Endometrial microvascular endothelial cells (primary cell): ENCODE data around the gene TNIK. TPM values are rescaled to one million over a fixed set of nuclear protein-coding genes. Genes with fewer than 3 reads are reported as not detected.

Source experiments
- in situ Hi-C: cut with HindIII; loops from 2 replicates; pipeline ENCODE4 v1.10.0; 2017; ENCODE audit warnings: low sequenced_read_pairs, low pct_unique_long_range_greater_than_20kb; ENCODE audit errors: inconsistent ontology term
- total RNA-seq: library from RNA; depleted of rRNA; stranded (reverse); fragments of >200 nt; gene quantifications from one replicate; pipeline ENCODE4 v1.2.3, GENCODE V29; 2015; ENCODE audit errors: inconsistent ontology term

The TNIK gene
- total RNA-seq, 1 donor from 2014 or later, result 22.9 TPM

- in situ Hi-C loops, result no loop called here
Measured at GRCh38 chr3:171046760-171047159, 413.4 kb downstream of the TNIK start.

DNA sequence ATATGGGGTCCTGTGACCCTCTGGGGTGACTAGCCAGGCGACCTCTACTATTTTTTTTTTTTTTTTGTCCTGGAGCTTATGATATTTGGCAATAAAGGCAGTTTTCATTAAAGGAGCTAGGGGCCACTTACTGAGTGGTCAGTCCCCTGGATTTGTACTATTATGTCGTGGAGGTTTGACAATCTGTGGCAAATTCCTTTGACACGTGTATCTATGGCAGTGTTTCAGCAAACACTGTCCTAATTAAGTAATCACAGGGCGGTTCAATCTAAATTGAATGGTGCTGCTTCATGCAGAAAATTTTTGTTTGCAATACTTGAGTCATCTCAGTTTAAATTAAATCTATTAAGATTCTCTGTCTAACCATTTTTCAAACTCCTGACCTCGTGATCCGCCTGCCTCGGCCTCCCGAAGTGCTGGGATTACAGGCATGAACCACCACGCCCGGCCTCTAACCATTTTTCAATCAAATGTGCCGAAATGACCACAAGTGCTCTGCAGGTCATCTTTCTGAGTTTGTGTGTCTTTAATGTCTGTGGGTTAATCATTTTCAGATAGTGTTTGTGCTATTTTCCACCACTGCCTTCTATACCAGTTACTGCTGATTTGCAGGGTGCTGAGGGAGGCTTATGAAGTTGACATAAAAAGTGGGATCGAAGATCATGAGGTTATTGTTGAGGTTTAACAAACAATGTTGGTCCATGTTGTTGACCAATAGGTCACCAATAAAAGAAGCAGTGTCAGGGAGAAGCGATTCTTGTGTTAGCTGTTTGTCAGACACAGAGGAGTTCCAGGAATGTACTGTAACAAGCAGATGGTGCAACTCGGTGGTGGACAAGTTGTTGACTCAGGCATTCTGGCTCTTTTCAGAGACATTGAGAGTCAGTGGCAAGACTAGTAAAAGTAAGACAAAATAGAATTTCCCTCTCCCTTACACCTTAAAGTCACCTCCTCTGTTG, 415.1 kb downstream of the TNIK start:
- in situ Hi-C loops, result no loop called here

DNA sequence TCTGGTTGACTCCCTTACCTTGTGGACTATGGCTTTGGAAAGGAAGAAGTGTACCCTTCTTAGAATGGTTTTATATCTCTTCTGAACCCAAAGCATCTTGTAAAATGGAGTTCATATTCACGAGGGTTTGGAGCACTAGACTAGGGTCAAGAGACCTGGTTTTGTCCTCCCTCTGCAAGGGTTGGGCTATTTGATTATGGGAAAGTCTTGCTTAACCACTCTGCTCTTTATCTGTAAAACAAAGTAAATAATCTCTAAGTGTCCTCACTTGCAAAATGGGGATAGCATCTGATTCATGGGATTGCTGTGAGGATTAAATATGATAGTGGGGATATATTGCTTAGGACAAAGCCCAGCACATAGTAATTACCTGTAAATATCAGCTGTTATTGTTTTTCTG, 415.8 kb downstream of the TNIK start:
- in situ Hi-C loops, result no loop called here

DNA sequence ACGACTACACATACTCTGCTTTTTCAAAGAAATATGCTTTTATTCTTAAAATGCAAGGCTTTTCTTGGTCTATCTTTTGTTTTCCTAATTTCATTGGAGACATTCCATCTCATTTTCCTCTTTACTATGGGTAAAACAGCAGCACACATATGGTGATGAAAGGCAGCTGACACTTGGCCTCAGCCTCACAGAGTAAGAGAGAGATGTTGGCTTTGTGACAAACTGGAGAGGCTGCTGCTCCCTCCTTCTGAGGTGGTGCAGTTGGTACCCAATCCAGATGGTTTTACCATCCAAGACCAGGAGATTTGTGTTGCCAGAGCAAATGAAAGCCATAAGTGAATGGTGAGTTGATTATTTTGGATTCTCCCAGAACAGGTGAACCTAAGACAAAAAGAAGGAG, 420.5 kb downstream of the TNIK start:
- in situ Hi-C loops, result no loop called here

- in situ Hi-C loops, result no loop called here
Measured at GRCh38 chr3:171038342-171038741, 421.9 kb downstream of the TNIK start.

GRCh38 chr3:171028779-171029232, 431.4 kb downstream of the TNIK start:
- in situ Hi-C loops, result no loop called here

GRCh38 chr3:171028025-171028778, 432.0 kb downstream of the TNIK start:
- in situ Hi-C loops, result no loop called here

DNA sequence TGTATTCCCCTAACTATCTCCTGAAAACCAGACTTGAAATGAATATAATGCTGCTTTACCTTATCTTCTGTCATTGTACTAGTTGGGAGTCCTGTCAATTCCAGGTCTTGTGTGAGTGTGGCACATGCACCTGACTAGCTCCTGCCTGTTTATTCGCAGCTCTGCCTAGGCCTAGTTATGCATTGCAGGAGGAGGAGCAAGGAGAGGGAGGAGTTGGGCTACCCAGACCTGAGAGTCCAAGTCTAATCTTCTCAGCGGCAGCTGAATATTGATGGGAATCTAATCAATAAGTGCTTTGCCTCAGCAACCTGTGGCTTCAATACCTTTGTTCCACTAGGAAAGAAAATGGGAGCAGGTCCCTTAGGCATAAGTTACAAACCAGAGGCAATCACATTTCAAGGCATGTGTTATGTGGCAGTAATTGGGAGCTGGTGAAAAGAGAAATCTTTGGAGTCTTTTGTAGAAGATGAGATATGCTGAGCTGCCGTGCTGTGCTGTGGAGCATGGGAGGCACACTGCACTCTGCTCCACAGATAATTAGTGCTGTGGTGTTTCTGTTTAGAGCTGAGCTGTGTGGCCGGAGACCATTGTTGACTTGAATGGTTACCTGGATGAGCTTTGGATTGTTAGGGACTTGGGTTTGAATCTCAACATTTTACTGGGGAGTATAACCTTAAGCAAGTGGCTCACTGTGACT, 433.5 kb downstream of the TNIK start, which contains the start of gene SLC2A2:
TSS of gene SLC2A2 (minus strand) at position 124 of the 697 bp plus-strand sequence. CDS start at position 74, 50 bp downstream.
- in situ Hi-C loops, result no loop called here

GRCh38 chr3:171023566-171023965, 436.6 kb downstream of the TNIK start:
- in situ Hi-C loops, result no loop called here

DNA sequence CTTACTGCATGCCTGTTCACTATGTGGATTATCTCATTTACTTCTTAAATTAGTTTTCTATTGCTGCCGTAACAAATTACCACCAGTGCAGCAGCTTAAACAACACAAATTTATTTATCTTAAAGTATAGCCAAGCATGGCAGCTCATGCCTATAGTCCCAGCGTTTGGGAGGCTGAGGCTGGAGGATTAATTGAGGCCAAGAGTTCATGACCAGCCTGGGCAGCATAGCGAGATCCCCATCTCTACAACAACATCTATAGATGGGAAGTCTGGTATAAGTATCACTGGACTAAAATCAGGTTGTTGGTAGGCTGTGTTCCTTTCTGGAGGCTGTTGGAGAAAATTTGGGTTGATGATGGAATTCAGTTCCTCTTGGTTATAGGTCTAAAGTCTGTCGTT, 438.8 kb downstream of the TNIK start:
- in situ Hi-C loops, result no loop called here

DNA sequence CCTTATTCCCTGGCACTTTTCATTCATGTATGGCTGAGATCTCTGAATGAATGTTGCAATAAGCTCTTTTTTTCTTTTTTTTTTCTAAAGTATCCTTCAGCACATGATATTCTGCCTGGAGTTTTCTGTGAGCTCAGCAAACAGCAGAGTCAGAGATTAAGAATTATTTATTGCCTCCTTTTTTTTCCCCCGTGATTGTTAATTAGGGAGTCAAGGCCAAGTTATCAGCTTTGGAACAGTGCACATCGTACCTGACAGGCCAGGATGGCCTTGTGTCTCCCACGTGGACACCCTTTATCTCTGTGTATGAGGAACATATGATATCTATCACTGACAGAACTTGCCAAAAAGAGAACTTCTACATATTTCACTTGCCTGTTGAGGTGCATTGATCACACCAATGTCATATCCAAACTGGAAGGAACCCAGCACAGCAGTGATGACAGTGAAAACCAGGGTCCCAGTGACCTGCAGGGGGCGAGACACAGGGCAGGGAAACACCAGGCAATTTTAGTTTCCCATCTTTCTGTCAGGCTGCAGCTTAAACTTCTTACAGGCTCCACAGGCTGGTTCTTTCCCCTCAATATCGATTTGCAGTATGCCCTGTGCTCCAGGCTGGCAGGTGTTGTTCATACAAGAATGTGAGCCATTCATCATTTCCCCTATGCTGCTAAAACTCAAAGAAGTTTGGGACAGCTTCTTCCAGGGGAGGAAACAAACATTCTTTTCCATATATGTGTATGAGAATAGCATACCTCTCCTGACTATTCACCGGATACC, 441.9 kb downstream of the TNIK start:
- in situ Hi-C loops, result no loop called here

DNA sequence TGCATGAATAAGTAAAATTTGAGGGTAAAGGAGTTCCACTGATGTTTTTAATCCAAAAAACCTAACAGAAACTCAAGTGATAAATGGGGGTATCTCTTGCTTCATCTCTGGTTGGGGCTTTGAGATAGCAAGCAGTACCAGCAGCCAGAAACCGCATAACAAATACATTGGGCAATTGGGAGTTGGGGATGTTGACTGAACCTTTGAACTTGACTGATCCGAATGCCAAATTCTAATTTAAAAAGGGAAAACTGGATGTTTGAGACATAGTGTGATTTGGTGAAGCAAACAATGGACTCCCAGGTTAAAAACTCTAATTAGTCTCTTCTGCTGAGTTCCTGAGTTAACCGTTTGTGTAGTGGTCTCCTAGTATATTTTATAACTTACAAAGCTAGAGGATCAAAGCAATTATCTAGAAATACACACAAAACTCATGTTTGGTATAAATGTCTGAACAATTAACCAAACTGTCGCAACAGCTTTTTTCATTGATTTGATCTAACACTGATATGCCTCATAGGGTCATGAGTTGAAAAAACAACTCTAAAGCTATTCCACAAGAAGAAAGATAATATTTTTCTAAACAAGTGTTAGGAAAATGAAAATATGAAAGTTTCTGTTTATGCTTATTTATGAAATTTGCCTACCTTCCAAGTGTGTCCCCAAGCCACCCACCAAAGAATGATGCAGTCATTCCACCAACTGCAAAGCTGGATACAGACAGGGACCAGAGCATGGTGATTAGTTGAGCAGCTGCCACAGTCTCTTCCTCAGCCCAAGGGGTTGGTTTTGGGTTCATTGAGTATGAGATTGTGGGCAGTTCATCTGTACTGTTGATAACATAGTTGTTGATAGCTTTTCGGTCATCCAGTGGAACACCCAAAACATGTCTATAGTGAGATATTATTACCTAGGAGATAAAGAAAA, 446.1 kb downstream of the TNIK start:
- in situ Hi-C loops, result no loop called here

DNA sequence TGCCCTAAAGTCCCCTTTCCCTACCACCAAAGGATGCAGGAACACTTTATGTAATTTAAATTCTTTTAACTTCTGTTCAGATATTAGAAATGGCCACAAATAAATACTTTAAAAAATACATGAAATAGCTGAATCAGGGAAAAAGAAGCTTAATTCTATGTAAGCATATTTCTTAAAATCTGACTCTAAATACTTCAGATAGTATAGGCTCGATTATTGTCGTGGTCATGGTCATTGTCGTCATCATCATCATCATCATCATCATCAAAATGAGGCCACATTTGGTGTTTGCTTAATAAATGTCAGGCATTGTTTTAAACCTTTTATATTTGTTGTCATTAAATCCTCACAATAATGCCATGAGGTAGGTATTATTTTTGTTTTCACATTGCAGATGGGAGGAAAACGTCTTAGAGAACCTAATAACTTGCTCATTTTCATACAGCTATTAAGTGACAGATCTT, 448.3 kb downstream of the TNIK start:
- in situ Hi-C loops, result no loop called here
